GM19025 (cell line): ENCODE measurements around the gene AK1.
"Not testable (repeated sequence)": the region's sequence is repeated elsewhere in the genome, so short reads cannot be mapped to it uniquely, and the experiment has no call there.

Experiments used
- ATAC-seq: cut with Tn5 transposase; IDR thresholded peaks from one replicate; pipeline ENCODE4 v1.9.1; 2021; ENCODE audit warnings: mild to moderate bottlenecking, low read depth, moderate library complexity; ENCODE audit not compliant: unreplicated experiment

AK1 gene

GRCh38 chr9:127885508-127886281, 8.2 kb upstream of the AK1 start:
- ATAC-seq: no peak

GRCh38 chr9:127884976-127885490, 7.6 kb upstream of the AK1 start:
- no peak for ATAC-seq

GRCh38 chr9:127884427-127884911, 7.0 kb upstream of the AK1 start:
- ATAC-seq: no peak

- ATAC-seq: no peak
Observed at GRCh38 chr9:127883959-127884358, 6.5 kb upstream of the AK1 start.

GRCh38 chr9:127881715-127882114, 4.2 kb upstream of the AK1 start:
- ATAC-seq: not testable (repeated sequence)

- no peak for ATAC-seq
Observed at GRCh38 chr9:127880143-127880542, 2.7 kb upstream of the AK1 start.

GRCh38 chr9:127878652-127879390, 1.3 kb upstream of the AK1 start:
- ATAC-seq: no peak

GRCh38 chr9:127878001-127878651, 651 bp upstream of the AK1 start:
- ATAC-seq: no peak

GRCh38 chr9:127876764-127877562, 512 bp downstream of the AK1 start:
- no peak for ATAC-seq

- no peak for ATAC-seq
Observed at GRCh38 chr9:127876026-127876763, 1.3 kb downstream of the AK1 start.

GRCh38 chr9:127875306-127875966, 2.0 kb downstream of the AK1 start:
- no peak for ATAC-seq

GRCh38 chr9:127874301-127875221, 2.9 kb downstream of the AK1 start:
- no peak for ATAC-seq

GRCh38 chr9:127873886-127874285, 3.6 kb downstream of the AK1 start:
- no peak for ATAC-seq

GRCh38 chr9:127873223-127873691, 4.2 kb downstream of the AK1 start:
- ATAC-seq: no peak

GRCh38 chr9:127872369-127873222, 4.9 kb downstream of the AK1 start:
- no peak for ATAC-seq

GRCh38 chr9:127871531-127871930, 5.9 kb downstream of the AK1 start:
- no peak for ATAC-seq

GRCh38 chr9:127870887-127871286, 6.6 kb downstream of the AK1 start:
- no peak for ATAC-seq
